Keratinocyte (primary cell): ENCODE data around the gene SOX8. TPM values are rescaled to one million over a fixed set of nuclear protein-coding genes. Genes with fewer than 3 reads are reported as not detected.

Source experiments
- DNase-seq: peaks from one replicate; pipeline ENCODE4 v3.0.0-alpha.2; 2011; ENCODE audit warnings: low read depth, missing footprints, low spot score
- FAIRE-seq: peaks from 2 replicates; lab custom pipeline; 2011; peaks lifted over from hg19 to GRCh38; lab: Jason Lieb, UNC
- H2AFZ ChIP-seq: 2 replicates; pipeline ENCODE4 v1.6.0; 2012; ENCODE audit warnings: low read length, control low read depth, inconsistent platforms; ENCODE audit not compliant: control insufficient read depth
- H3K27ac ChIP-seq: 2 replicates; pipeline ENCODE4 v1.5.1; 2011; ENCODE audit warnings: low read length; ENCODE audit not compliant: control insufficient read depth, insufficient read depth
- H3K27me3 ChIP-seq: 3 replicates; pipeline ENCODE4 v1.6.0; 2011; ENCODE audit warnings: low read length; ENCODE audit not compliant: control insufficient read depth, insufficient read depth; ENCODE audit errors: extremely low read depth
- H3K36me3 ChIP-seq, 2 experiments: 2 replicates in 1 of 2; 3 replicates in 1 of 2; pipeline ENCODE4 v1.5.1; 2011; ENCODE audit warnings: low read length in 2 of 2, mild to moderate bottlenecking in 1 of 2; ENCODE audit not compliant: control insufficient read depth in 2 of 2, insufficient read depth in 2 of 2; ENCODE audit errors: extremely low read depth in 1 of 2
- H3K4me1 ChIP-seq: 3 replicates; pipeline ENCODE4 v1.5.1; 2011; ENCODE audit warnings: low read length; ENCODE audit not compliant: control insufficient read depth, insufficient read depth; ENCODE audit errors: extremely low read depth
- H3K4me2 ChIP-seq: 3 replicates; pipeline ENCODE4 v1.6.0; 2011; ENCODE audit warnings: low read depth, low read length; ENCODE audit not compliant: control insufficient read depth, insufficient read depth; ENCODE audit errors: extremely low read depth
- H3K4me3 ChIP-seq, 3 experiments: fragments of 200-600 bp in 1 of 3; sonication (generic) in 1 of 3; 2 replicates in 2 of 3; 3 replicates in 1 of 3; pipeline ENCODE4 v1.5.1; 2011 to 2016; ENCODE audit warnings: low read length in 3 of 3, mild to moderate bottlenecking in 3 of 3, control low read depth in 2 of 3, inconsistent platforms in 1 of 3, low read depth in 1 of 3, mixed read lengths in 1 of 3, mixed run types in 1 of 3, moderate library complexity in 1 of 3; ENCODE audit not compliant: control insufficient read depth in 2 of 3, insufficient read depth in 2 of 3; ENCODE audit errors: extremely low read depth in 1 of 3
- H3K79me2 ChIP-seq: 2 replicates; pipeline ENCODE4 v1.6.0; 2012; ENCODE audit warnings: low read length; ENCODE audit not compliant: control insufficient read depth, insufficient read depth
- H3K9ac ChIP-seq: 3 replicates; pipeline ENCODE4 v1.6.0; 2011; ENCODE audit warnings: low read length; ENCODE audit not compliant: control insufficient read depth, insufficient read depth; ENCODE audit errors: extremely low read depth
- H3K9me1 ChIP-seq: 3 replicates; pipeline ENCODE4 v1.6.0; 2011; ENCODE audit warnings: low read length; ENCODE audit not compliant: control insufficient read depth, insufficient read depth; ENCODE audit errors: extremely low read depth
- H3K9me3 ChIP-seq: 2 replicates; pipeline ENCODE4 v1.5.1; 2012; ENCODE audit warnings: low read depth, low read length; ENCODE audit not compliant: control insufficient read depth
- H4K20me1 ChIP-seq: 3 replicates; pipeline ENCODE4 v1.6.0; 2011; ENCODE audit warnings: low read length; ENCODE audit not compliant: control insufficient read depth, insufficient read depth; ENCODE audit errors: extremely low read depth
- EZH2 ChIP-seq: IDR thresholded peaks from one replicate; pipeline ENCODE4 v1.6.1; 2012; ENCODE audit warnings: inconsistent platforms, mild to moderate bottlenecking, low read length, moderate library complexity
- dilution Hi-C: fragments of 300-500 bp; cut with MboI; formaldehyde crosslinking; loops from one replicate; pipeline ENCODE4 v1.7.0; 2020; ENCODE audit warnings: low sequenced_read_pairs; ENCODE audit not compliant: extremely low pct_ligation_motif_present
- polyA plus RNA-seq, 5 experiments: library from polyadenylated mRNA; depleted of rRNA in 3 of 5; stranded (reverse) in 3 of 5; stranded (forward) in 1 of 5; unstranded in 1 of 5; fragments of >200 nt; gene quantifications; 1 replicate in 1 of 5; 2 replicates in 3 of 5; 3 replicates in 1 of 5; pipeline versions ENCODE4 v1.2.1 to v1.2.3, GENCODE V29; 2011 to 2012; ENCODE audit warnings: missing spikeins in 2 of 5, low read depth in 1 of 5, low replicate concordance in 1 of 5
- TF ChIP-seq, protein P1 (sequence below), 3 experiments: IDR thresholded peaks in 1 of 3; conservative IDR thresholded peaks in 1 of 3; optimal IDR thresholded peaks in 1 of 3; 2 replicates in 2 of 3; 3 replicates in 1 of 3; pipeline versions ENCODE3 to v1.5.1; 2011; ENCODE audit warnings: low read length in 3 of 3, mild to moderate bottlenecking in 3 of 3, moderate library complexity in 2 of 3, control low read depth in 1 of 3, inconsistent platforms in 1 of 3; ENCODE audit not compliant: insufficient read depth in 2 of 3; ENCODE audit errors: extremely low read depth in 1 of 3

The SOX8 gene
- polyA plus RNA-seq, 1 donor (not counting 4 experiments of a cell fraction or from before 2014, with no cell fraction given): 0.03 TPM

DNA sequence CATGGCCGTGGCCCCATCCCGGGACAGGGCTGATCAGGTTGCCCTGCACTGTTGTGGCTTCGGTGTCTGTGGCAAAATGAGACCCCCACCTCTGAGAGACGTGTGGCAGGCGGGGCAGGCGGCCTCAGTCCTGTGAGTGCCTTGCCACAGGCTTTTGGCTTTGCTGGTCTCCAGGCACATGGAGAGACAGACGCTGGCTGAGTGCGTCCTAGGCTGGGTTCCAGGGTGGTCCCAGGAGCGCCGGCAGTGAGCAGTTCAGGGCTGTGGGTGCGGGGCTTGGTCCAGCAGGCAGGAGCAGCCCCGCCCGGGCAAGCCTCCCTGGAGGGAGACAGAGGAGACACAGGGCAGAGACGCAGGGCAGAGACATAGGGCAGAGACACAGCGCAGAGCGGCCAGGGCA lies 29.2 kb downstream of the SOX8 start:
- dilution Hi-C loops: no loop called here
- no peak for FAIRE-seq
- DNase-seq: no peak

DNA sequence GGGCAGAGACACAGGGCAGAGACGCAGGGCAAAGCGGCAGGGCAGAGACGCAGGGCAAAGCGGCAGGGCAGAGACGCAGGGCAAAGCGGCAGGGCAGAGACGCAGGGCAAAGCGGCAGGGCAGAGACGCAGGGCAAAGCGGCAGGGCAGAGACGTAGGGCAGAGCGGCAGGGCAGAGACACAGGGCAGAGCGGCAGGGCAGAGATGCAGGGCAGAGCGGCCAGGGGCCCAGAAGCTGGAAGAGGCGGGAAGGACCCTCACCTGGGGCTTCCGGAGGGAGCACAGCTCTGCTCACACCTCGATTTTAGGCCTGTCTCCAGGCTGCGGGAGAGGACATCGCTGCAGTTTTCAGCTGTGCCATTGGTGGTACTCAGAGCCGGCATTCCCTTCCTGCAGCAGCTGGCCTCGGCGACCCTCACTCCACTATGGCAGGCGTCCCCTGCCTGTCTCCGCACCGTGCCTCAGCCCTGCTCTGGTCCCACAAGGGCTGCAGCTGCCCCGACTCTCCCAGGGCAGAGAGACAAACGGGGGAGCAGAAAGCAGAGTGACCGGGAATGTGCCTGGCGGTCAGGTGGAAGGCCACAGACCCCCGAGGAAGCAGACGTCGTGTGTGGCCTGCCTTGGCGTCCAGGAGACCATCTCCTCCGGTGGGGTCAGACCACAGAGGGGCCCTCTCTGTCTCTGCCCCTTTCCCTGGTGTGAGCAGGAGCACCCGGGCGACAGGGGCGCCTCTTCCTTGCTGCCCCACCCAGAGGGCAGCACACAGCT lies 29.9 kb downstream of the SOX8 start:
- no peak overlapping the region for H3K4me2 ChIP-seq
- FAIRE-seq: no peak
- H4K20me1 ChIP-seq: no peaks in the 10 kb centered on the region
- peaks cover 45% of the 10 kb centered on the region for H3K27me3 ChIP-seq
- H3K9me3 ChIP-seq: no peaks in the 10 kb centered on the region
- TF ChIP-seq, protein P1, sequence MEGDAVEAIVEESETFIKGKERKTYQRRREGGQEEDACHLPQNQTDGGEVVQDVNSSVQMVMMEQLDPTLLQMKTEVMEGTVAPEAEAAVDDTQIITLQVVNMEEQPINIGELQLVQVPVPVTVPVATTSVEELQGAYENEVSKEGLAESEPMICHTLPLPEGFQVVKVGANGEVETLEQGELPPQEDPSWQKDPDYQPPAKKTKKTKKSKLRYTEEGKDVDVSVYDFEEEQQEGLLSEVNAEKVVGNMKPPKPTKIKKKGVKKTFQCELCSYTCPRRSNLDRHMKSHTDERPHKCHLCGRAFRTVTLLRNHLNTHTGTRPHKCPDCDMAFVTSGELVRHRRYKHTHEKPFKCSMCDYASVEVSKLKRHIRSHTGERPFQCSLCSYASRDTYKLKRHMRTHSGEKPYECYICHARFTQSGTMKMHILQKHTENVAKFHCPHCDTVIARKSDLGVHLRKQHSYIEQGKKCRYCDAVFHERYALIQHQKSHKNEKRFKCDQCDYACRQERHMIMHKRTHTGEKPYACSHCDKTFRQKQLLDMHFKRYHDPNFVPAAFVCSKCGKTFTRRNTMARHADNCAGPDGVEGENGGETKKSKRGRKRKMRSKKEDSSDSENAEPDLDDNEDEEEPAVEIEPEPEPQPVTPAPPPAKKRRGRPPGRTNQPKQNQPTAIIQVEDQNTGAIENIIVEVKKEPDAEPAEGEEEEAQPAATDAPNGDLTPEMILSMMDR (optimal IDR thresholded peaks at IDR 0.05 in 1 of 3, IDR thresholded peaks at IDR 0.05 in 1 of 3, conservative IDR thresholded peaks at IDR 0.05 in 1 of 3; ENCODE audit: extremely low read depth in 1 of 3, insufficient read depth in 2 of 3, low read length in 3 of 3): no peak
- TF ChIP-seq EZH2: no peak
- no peak overlapping the region for H3K4me3 ChIP-seq
- H3K4me1 ChIP-seq: no peaks in the 10 kb centered on the region
- H3K79me2 ChIP-seq: no peaks in the 10 kb centered on the region
- H3K9ac ChIP-seq: no peak overlapping the region
- H3K9me1 ChIP-seq: no peaks in the 10 kb centered on the region
- DNase-seq: no peak
- H3K36me3 ChIP-seq: no peaks in the 10 kb centered on the region
- dilution Hi-C loops: no loop called here
- H3K27ac ChIP-seq: no peak overlapping the region
- no peak overlapping the region for H2AFZ ChIP-seq

More for the DNA sequence above, 29.2 kb downstream of the SOX8 start:
- H3K4me1 ChIP-seq: no peaks in the 10 kb centered on the region
- H3K4me2 ChIP-seq: no peak overlapping the region
- H2AFZ ChIP-seq: no peak overlapping the region
- H3K79me2 ChIP-seq: no peaks in the 10 kb centered on the region
- H4K20me1 ChIP-seq: no peaks in the 10 kb centered on the region
- peaks cover 46% of the 10 kb centered on the region for H3K27me3 ChIP-seq
- H3K9me1 ChIP-seq: no peaks in the 10 kb centered on the region
- H3K36me3 ChIP-seq: no peaks in the 10 kb centered on the region
- TF ChIP-seq EZH2: no peak
- TF ChIP-seq, protein P1 (optimal IDR thresholded peaks at IDR 0.05 in 1 of 3, IDR thresholded peaks at IDR 0.05 in 1 of 3, conservative IDR thresholded peaks at IDR 0.05 in 1 of 3; ENCODE audit: extremely low read depth in 1 of 3, insufficient read depth in 2 of 3, low read length in 3 of 3): no peak
- no peak overlapping the region for H3K27ac ChIP-seq
- H3K9ac ChIP-seq: no peak overlapping the region
- no peak overlapping the region for H3K4me3 ChIP-seq
- H3K9me3 ChIP-seq: no peaks in the 10 kb centered on the region
